Femur (tissue), 1 donor: ENCODE results near the gene TRIM29.

ENCODE experiments used
- DNase-seq: peaks from one replicate; pipeline ENCODE4 v3.0.0-alpha.2; 2017

TRIM29 gene

DNA sequence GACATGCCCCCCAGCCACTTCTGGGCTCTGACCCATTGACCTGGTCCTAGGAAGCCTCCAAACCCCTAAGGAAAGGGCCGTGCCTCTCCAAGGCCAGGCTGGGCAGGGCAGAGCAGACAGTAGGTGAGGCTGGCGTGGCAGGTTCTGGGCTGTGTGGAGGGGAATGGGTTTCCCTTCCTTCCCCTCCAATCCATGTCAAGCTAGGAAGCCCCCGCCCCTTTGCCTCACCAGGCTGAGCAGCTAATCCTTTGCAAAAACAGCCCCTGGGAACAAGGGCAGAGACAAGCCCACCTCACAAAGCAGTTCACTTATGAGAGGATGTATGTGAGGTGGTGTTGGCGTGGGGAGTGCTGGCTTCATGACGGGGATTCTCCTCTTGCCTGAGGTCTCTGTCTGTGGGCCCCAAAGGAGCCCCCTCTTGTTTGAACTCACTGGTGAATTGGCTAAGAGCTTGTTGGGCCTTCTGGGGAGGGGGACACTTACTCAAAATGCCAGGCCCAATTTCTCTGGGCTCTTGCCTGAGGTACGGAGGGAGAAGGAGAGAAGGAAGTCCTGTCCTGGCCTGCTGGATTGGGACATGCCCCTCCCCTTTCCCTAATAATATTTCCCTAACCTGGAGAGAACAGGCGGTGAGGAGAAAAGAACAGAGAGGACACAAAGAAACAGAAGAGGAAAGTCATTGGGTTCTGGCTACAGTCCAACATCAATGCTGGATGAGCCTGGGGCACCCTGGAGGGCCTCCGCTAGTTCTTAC, 1.6 kb upstream of the TRIM29 start:
- no peak for DNase-seq

DNA sequence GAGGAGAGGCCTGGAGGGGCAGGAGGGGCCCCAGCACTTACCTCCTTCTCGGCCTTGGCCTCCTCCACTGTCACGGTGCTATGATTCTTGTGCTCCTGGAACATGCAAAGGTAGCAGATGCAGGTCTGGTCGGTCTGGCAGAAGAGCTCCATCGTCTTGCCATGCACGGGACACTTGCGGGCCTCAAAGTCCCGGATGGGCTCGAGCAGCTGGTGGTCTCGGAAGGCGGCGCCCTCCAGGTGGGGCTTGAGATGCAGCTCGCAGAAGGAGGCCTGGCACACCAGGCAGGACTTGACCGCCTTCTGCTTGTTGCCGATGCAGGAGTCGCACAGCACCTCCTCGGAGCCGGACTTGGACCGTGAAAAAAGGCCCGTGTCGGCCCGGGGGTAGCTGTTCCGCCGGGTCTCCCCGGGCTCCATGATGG, 714 bp downstream of the TRIM29 start:
- no peak for DNase-seq

GRCh38 chr11:120136356-120136755, 1.6 kb downstream of the TRIM29 start:
- DNase-seq: peak; percentile 2

- DNase-seq: peak; percentile 5
These were observed 2.1 kb downstream of the TRIM29 start for GRCh38 chr11:120135838-120136237.

- peak; percentile 3 for DNase-seq
These were observed 3.0 kb downstream of the TRIM29 start for GRCh38 chr11:120134931-120135228.

DNA sequence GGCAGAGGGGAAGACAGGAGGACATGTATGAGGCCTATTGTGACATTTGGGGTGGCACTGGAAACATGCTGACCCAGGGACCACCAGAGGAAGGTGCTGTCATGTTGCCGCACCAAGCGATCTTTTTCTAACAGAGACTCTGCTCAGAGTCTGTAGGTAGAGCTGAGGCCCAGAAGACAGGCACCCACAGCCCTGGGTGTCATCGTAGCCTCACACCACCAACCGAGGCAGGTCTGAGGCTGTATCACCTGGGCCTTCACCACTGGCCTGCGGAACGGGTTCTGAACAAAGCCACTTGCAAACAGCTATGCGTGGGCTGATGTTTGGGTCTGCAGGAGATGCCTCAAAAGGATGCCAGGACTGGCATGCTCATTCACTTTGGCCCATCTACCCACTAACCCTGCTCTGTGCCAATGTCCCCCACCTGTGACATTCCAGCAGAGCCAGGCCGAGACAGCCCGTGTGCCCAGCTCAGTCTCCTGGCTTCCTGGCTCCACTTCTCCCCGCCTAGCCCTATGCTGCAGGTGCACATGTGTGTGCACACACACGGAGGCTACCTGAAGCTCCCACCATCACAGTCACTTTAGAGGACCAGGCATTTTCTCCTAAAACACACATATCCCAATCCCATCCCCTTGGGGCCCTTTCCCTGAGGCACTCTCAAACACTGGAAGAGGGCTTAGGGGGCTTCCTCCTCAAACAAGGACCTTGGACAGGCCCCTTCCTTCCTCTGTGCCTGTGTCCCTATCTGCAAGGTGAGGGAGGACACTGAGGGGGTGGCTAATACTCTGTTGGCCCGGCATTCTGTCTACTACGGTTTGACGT, 3.6 kb downstream of the TRIM29 start:
- peak; percentile 13 for DNase-seq

DNA sequence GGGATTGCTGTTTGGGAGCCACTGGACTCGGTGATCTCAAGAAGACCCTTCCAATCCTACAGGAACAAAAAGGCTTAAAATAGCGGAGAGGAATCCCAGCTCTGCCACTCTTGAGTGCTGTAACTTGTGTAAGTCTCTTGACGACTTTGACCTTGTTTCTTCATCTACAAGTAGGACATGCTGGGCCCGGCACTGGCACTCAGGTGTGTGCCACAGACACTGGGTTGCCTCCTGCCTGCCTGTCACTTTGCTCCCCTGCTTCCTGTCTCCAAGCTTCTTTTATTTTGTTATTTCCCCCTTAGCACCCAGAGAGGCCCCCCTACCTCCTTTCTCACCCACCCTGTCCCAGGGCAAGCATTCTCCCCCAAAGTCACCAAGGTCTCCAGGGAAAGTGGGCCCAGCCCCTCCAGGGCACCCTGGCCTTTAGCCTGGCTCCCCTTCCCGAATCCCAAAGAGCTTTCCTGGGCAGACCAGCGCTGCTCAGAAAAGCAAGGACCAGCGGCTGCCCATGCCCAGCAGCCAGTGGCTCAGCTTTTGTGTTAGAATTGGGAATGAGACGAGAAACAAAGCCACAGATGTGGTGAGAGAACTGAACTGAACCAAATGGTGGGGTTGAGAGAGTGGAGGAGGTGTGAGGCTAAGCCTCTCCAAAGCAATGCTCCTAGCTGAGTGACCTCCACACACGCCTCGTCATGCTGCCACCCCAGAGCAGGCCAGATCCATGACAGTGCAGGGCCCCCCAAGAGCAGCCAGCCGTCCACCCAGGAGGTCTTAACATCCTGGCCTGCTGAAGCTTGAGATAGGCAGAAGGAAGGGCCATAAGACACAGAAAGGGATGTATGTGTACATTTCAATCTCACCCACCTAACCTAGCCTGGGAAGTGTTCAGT, 4.5 kb downstream of the TRIM29 start:
- peak; percentile 6 for DNase-seq

- peak; percentile 8 for DNase-seq
These were observed 5.2 kb downstream of the TRIM29 start for GRCh38 chr11:120132645-120133185.

DNA sequence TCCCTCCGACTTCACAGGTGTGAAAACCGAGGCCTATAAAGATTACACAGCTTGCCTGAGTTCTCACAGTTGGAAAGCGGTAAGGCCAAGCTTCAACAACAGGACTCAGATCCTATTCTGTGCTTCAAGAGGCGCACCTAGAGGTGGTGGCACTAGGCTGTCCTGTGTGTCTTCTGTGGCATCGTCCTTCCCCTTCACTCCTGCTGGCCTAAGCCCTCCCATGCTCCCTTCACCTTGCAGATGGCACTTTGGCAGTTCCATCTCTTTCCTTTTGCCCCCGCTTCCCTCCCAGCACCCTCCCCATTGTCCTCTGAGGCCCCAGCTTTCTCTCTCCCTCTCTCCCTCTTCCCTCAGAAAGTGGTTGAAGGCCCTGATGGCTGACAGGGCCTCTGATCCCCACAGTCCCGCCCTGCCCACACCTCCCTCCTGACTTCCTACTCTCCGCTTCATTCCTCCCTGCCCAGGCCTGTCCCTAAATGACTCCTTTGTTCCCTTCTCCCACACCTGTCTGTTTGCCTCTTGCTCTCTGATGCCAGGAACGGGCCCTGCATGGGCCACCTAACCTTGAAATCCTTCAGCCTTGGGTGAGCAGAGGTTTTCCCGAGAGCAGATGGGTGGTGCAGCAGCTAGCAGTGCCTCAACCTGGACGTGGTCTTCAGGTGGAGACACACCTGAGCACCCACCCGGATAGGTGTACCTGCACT, 5.8 kb downstream of the TRIM29 start:
- peak; percentile 11 for DNase-seq

DNA sequence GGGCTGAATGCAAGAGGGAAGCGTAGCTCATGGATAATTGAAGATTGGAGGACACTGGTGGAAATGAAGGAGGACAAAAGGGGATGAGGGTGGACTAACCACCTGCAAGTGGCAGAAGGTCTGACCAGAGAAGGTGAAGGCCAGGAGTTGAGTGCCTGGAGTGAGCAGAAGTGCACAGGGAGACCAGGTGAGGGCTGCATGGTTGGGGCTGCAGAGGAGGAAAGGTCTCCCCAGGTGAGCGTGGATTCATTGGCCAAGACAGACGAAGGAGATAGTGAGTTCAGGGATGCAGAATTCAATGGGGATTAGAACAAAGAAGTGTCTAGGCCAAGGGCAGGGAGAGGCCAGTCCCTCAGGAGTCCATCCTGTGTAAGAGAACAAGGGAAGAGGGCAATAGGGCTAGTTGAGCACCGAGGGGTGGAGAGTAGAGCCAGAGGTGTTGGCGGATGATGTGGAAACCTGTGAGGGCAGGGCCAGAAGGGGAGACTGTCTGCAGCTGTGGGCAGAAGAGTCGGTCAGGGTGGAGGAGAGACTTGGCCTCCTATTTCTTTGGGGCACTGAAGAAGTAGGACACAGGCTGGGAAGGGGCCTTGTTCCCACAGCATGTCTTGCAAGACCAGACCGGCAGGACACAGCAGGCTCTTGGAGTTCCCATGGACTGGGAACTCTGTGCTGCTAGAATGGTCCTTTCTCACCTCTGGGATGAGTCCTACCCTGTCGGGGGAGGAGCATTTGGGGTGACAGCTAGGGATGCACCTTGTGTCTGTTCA, 6.7 kb downstream of the TRIM29 start:
- DNase-seq: peak; percentile 9

DNA sequence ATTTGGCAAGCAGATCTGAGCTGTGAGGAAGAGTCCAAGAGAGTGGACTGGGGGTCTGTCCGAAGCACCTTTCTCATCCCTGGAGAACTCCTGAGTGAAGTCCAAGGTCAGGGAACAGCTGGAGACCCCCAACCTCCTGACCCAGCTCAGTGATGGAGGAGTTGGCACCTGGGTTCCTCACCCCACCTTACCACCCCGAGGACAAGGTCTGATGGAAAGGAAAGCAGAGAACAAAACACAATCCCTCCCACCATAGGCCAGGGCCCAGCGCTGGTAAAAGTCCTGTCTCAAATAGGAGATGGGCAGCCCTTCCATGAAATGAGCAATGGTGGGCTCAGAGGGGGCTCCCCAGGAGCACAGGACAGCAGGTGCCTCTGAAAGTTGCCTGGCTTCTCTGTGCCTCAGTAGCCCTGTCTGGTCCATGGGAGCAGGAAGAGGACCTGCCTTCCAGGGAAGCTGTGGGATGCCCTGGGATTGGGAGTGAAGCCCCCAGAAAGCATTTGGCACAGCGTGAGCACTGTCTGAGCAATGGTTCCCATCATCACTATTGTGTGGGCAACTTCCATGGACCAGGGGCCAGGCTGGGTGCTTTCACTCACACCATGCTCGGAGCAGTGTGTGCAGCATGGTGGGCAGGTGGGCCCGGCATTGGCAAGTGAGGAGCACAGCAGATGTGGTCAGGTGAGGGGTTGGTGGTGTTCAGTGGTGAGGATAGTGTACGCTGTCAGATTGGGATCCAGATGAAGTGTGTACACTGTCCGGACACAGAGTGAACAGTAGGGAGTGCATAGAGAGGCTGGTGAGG, 7.5 kb downstream of the TRIM29 start:
- DNase-seq: peak; percentile 4

GRCh38 chr11:120129570-120129969, 8.3 kb downstream of the TRIM29 start:
- no peak for DNase-seq

DNA sequence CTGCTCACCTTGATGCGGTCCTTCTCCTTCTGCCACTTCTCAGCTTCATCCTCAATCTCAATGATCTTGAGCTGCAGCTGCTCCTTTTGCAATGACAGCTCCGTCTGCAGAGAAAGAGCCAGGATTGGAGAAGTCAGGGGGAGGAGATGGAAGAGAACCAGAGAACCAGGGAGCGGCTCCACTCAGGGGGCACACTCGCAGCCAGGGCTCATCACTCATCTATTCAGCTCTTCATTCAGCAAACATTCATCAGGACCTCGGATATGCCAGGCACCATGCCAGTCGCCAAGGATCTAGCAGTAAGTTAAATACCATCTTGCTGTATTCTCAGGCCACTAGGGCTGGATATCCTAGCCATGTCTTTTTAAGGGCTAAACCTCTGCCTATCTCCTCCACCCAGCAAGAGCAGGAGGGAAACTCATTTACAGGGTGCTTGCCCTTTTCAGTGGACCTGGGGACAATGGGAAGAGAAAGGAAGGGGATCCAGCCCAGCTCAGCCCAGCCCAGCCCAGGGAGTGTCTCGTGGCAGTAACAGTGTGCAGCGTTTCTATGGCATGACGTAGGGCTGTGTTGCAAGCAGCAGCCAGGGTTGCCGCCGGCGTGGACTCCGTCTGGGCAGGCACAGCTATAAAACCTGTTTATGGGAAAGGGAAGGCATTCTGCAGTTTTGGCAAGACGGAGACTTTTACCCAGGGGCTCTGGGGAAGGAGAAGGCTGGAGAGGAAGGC, 9.4 kb downstream of the TRIM29 start:
- peak; percentile 87 for DNase-seq

DNA sequence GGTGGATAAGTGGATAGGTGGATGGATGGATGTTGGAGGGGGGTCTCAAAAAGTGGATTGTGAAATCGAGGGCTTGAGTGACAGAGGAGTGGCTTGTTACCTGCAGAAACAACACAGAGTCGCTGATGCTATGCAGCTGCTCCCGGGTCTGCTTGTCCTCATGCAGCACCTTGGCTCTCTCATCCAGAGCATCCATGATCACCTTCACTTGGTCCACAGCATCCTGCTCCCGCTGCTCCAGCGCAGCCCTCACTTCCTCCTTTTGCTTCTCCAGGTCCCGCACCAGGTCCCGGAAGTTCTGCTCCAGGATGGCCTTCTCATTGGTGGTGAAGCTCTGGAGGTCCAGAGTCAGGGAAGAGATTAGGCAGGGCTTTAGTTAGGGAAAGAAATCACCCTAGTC, 10.7 kb downstream of the TRIM29 start:
- DNase-seq: no peak

DNA sequence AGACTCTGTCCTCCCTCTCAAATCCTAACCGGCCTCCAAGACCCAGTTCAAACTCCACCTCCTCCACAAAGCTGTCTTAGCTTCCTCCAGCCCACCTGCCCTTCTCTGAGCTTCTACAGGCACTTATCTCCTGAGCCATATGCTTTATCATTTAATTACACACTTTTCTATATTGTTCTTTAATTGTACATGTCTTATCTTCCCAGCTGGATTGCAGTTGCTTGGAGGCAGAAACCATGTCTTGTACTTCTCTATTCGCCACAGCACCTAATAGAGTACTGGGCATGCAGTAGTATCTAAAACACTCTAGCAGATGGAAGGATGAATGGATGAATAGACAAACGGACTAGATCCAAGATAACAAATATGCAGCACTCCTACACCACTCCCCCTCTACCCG, 11.3 kb downstream of the TRIM29 start:
- no peak for DNase-seq

DNA sequence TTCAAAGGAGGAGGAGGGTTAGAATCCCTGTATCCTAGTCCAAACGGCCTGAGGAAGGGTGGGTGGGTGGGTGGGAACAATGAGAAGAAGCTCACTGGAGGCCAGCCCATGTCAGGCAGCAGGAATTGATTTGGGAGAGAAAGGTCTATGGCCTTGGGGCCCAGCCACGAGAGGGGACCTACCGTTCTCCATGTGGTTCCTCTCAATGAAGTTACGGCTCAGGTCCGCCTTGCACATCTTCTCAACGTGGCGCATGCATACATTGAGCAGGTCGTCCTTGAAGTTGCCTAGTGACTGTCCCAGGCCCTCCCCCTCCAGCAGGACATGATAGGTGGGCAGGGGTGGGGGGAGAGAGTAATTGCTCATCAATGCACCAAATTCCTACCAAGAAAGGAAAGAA, 12.4 kb downstream of the TRIM29 start:
- DNase-seq: no peak

DNA sequence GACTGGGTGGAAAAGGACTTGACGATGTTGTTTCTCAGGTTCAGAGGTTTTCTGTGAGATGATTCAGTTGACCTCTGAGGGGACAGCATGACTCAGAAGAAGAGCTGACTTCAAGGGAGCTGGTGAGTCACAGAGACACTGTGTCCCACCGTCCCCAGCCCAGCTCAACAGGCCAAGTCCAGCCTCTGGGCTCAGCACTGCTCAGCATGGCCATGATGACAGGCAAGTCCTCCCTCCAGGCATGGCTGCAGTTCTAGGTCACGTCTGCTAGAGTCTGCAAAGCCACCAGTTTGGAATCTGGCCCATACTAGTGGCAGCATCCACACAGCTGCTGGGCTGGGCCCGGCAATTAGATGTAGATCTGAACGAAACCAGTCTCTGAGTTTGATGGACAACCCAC, 12.9 kb downstream of the TRIM29 start:
- DNase-seq: no peak

DNA sequence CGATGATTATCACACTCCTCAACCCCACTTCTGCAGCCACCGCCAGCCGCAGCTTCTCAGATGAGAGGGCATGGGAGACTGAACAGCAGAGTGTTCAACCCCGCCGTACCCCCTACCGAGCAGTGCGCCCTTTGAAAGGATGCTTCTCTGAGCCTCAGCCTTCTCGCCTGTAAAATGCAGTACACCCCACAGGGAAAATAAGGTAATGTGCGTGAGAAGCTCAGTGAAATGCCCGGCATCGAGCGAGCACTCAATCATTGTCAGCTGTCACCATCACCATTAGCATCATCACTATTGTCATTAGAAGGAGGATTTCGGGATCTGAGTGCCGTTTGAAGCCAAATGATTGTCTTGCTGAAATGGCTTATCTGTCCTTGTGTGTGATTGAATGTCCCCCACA, 13.6 kb downstream of the TRIM29 start:
- no peak for DNase-seq

GRCh38 chr11:120123946-120124345, 14.0 kb downstream of the TRIM29 start:
- no peak for DNase-seq
